Activated CD8-positive, alpha-beta memory T cell treated with anti-CD3 and anti-CD28 coated beads, Interleukin-2, amount 50 U/mL, for 4 hours (primary cell): ENCODE data around the gene MBP.
"Not testable (repeated sequence)": the region's sequence is repeated elsewhere in the genome, so short reads cannot be mapped to it uniquely, and the experiment has no call there.

Source experiments
- DNase-seq: peaks from one replicate; pipeline ENCODE4 v3.0.0-alpha.2; 2020

The MBP gene

DNA sequence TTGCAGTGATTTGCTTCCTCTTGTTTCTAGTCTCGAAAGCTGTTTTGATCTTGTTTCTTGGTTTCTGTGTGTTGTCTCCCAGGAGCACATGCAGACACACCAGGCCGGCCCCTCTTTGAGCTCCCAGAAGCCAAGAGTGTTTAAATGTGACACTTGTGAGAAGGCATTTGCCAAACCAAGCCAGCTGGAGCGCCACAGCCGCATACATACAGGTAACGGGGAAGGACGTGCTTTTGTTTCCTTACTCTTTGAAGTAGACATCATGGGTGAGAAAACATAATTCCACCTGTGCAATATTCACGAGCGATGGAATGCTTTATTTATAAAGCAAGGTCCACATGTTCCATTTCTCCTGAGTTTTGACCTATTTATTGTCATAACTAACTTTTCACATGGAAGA lies 173.0 kb downstream of the MBP start:
- DNase-seq = no peak

DNA sequence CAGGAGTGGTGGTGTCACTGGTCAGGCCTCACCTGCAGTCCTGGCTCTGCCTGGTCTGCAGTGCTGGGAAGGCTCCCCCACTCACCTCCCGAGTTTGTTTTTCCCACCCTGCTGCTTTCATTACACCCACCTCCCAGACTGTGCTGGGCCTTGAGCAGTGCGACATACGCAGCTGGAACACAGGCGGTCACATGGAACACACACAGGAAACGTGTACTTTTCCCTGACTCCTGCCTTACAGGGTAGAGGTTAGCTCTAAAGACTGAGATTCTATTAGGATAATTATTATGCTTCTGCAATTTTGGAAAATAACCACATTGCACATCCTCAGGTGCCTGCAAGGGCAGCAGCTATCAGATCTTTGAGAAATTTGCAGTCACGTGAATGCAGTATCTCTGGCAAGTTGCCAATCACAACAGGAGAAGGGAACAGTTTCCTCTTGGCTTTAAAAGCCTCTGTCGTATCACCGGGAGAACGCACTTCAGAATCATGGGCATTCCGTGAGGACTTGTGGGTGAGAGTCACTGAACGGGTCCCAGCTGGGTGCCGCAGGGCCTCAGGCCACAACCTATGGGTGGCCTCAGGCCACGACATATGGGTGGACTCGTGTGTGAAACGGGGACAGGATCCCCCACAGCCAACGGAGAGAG lies 173.8 kb downstream of the MBP start:
- no peak for DNase-seq

DNA sequence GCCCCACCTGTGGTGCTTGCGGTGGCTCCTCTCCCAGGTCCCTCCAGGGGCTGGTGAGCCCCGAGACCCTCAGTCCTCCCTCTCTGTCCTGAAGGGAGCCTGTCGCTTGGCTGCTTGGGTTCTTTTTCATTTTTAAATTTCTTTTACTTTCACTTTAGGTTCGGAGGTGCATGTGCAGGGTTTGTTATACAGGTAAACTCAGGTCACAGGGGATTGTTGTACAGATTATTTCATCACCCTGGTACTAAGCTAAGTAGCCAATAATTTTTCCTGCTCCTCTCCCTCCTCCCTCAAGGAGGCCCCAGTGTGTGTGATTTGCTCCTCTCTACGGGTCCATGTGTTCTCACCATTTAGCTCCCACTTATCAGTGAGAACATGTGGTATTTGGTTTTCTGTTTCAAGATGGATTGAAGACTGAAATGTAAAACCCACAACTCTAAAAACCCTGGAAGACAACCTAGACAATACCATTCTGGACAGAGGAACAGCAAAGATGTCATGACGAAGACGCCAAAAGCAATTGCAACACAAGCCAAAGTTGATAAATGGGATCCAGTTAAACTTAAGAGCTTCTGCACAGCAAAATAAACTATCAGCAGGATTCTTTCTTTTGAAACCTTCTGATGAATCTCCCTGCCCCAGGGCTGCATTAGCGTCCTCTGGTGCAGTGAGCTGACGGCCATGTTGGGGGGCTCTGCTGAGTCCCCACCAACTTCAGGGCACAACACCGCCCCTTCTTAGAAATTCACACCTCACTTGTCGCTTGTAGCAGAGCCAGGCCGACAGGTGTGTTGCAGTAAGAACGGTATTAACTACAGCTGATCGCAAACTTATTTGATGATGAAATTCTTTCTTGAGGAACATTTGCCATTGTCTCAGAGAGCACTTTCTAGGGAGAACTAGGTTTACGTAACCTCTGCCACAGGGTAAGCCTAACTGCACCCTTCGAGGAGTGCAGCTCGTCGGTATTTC lies 174.9 kb downstream of the MBP start:
- DNase-seq = no peak

- DNase-seq = no peak
Observed at GRCh38 chr18:76956648-76957047, 175.9 kb downstream of the MBP start.

- DNase-seq = no peak
Observed at GRCh38 chr18:76955524-76956170, 176.9 kb downstream of the MBP start.

DNA sequence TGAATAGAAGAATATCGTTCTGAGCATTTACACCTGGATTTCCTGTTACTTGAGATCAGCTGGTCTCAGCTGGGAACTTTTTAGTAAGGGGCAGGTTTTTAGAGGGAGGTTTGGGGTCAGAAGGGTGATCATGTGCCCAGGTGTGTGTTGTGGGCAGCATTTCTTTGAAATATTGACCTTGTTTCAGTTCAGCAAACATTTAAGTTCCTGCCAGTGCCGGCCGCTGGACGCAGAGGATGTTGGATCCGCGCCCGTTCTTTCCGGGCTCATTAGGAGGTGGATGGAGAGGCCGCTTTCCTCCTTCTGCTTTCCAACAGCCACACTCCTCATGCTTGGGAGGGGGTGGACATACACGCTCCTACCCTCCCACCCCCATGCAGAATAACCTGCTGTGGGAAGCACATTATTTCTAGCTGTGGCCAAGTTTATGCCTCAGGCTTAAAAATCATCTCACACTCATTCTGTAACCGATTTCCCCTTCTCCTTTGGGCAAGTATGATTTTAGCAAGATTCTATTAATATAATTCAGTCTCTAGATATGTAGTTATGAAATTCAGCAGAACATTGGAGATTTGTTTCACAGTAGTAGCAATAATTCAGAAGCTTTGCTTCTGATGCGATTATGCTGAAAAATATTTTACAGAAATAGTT lies 178.9 kb downstream of the MBP start:
- DNase-seq = no peak

DNA sequence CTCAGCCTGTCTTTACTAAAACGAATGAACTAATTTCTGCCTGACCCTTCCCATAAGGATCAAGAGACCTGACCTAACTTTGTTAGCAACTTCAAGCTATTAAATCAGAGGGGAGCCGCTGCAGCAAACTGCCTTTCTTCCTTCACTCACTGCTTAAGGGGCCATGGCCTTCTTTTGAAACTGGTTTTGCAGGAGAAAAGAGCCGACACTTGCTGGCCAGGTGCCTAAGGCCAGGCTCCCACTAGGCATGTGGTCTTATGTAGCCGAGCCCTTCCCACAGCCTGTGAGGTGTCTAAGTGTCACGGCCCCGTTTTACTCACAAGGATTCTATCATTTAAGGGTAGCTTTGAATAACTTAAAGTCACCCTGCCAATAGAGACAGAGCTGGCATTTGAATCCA lies 179.4 kb downstream of the MBP start:
- DNase-seq = no peak

- no peak for DNase-seq
Observed at GRCh38 chr18:76952747-76953146, 179.8 kb downstream of the MBP start.

DNA sequence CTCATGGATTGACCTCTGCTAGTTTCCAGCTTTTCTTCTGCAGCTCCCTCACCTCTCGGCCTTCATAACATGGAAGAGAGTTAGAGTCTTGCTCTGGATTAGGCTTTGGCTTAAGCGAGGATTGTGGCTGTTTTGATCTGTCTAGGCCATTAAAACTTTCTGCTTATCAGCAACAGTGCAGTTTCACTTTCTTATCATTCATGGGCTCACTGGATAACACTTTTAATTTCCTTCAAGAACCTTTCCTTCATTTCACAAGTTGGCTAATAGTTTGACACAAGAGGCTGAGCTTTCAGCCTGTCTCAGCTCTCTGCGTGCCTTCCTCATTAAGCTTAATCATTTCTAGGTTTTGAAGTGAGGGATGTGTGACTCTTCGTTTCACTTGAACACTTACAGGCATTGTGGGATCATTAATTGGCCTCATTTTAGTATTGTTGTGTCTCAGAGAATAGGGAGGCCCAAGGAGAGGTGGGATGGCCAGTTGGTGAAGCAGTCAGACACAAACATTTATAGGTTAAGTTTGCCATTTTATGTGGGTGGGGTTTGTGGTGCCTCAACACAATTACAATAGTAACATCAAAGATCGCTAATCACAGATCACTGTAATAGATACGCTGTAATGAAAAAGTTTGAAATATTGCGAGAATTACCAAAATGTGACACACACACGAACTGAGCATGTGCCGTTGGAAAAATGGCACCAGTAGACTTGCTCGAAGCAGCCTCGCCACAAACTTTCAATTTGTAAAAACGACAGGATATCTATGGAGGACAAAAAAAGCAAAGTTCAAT lies 180.9 kb downstream of the MBP start:
- no peak for DNase-seq

- no peak for DNase-seq
Observed at GRCh38 chr18:76948345-76948744, 184.2 kb downstream of the MBP start.

DNA sequence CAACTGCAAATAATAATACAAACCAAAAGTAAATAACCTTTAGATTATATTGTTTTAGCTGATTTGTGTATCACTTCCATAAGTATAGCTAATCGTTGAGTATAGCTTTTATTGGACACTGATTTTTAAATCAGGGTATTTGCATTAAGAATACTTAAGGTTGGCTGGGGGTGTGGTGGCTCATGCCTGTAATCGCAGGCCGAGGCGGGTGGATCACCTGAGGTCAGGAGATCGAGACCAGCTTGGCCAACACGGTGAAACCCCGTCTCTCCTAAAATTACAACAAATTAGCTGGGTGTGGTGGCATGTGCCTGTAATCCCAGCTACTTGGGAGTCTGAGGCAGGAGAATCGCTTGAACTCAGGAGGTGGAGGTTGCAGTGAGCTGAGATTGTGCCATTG lies 188.2 kb downstream of the MBP start:
- not testable (repeated sequence) for DNase-seq

- no peak for DNase-seq
Observed at GRCh38 chr18:76943542-76944339, 188.8 kb downstream of the MBP start.

DNA sequence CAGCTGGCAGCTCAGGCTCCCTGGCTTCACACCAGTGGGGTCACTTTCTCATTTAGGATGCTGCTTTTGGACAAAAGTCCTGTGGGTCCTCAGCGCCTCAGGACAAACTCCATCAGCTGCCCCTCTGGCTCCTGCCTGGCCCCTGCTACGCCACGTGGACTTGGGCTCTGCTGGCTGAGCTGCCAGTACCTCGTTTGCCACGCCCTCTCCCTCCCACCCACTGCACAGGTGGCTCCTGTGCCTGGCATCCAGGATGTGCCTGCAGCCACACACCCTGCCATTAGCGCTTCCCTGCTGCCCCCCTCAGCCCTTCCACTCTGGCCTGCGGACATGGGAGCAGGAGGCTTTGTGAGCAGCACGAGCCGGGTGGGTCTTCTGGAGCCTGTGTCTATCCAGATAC lies 191.3 kb downstream of the MBP start:
- no peak for DNase-seq

DNA sequence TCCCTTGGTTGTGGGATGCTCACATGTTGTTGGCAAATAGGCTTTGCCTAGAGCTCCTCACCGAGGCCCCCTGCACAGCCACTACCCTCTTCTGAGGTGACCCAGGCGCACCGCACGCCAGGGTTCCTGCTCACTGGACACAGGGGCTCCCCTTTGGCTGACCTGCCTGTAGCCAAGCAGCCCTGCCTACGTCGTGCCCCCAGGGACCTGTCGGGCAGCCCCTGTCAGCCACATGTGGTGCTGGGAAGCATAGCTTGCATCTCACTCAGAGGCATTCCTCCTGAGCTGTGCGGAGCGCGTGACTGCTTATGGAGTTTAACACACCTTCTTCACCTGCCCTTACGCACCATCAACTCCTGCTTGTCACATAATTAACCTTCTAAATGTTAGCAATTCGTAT lies 194.0 kb downstream of the MBP start:
- no peak for DNase-seq

- no peak for DNase-seq
Observed at GRCh38 chr18:76937597-76937996, 195.0 kb downstream of the MBP start.

DNA sequence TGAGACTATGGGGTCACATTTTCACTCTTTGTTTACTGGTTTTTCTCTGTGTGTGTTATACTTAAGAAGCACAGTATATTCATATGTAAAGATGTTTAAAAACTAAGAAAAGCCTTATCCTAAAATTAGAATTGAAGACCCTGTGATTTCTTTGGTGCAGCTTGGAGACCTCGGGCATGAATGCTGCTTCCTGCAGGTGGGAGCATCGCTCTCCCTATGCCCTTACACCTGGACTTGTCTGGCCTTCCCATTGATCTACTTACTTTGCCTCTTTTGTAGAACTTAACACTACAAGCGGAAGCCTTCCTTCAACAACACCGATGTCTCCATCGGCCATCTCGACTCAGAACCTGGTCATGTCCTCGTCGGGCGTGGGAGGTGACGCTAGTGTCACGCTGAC lies 195.7 kb downstream of the MBP start:
- no peak for DNase-seq

- DNase-seq = no peak
Observed at GRCh38 chr18:76935722-76936337, 196.8 kb downstream of the MBP start.

DNA sequence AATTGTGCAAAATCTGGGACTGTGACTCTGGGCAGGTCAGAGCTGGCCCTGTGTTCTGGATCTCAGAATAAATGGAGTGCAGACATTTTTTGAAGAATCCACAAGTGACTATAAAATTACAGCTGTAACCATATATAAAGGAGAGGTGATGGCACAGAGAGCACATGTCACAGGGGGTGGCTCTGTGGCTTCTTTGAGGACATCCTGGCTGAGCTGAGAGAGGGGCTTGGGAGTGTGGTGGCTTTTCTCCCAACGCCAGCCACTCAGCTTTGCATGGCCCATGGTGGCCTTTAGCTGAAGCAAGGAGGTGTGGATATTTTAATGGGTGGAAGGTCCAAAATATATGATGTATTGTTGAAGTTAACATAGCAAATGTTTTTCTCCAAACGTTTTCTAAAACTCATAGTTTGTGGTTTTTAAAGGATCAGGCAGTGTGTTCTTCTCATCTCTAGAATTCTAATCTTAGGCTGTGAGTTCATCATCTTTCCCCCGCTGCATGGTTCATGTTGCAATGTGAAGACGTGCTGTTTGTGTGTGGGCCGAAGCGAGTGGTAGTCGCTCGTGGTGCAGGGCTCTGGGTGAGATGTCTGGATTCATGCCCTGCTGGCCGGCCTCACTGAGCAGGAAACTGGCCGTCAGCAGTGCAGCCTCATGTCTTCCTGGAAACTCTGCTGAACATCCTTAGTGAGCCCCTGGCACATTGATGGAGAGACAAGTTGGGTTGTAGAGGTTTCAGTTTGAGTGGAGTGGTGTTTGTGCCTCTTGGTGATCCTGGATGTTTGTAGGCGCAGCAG lies 200.4 kb downstream of the MBP start:
- DNase-seq = no peak

- no peak for DNase-seq
Observed at GRCh38 chr18:76931171-76931570, 201.4 kb downstream of the MBP start.
